Sigmoid colon (tissue), 4 donors: Measurements from ENCODE around the gene CRB2.

ENCODE experiments used
- CTCF ChIP-seq, 4 experiments: fragments of 450-650 bp in 3 of 4; fragments of 200-600 bp in 1 of 4; IDR thresholded peaks; one replicate each; pipeline ENCODE4 v1.5.1; 2016 to 2019; ENCODE audit warnings: antibody characterized with exemption in 4 of 4, mild to moderate bottlenecking in 3 of 4, moderate library complexity in 2 of 4
- EP300 ChIP-seq, 4 donors: sonication (generic); formaldehyde crosslinking; IDR thresholded peaks; one replicate each; pipeline ENCODE4 v1.6.1; 2017; ENCODE audit warnings: antibody characterized with exemption in 4 of 4
- POLR2A ChIP-seq, 2 donors: fragments of 450-650 bp; IDR thresholded peaks; one replicate each; pipeline ENCODE4 v1.6.1; 2016; ENCODE audit warnings: antibody characterized with exemption in 2 of 2, mild to moderate bottlenecking in 2 of 2, moderate library complexity in 2 of 2

GRCh38 chr9:123359546-123359945 lies 3.5 kb downstream of the CRB2 start:
- TF ChIP-seq CTCF (IDR thresholded peaks at IDR 0.05) (no peak), POLR2A (IDR thresholded peaks at IDR 0.05) (no peak), EP300 (IDR thresholded peaks at IDR 0.05) (no peak)
